ENCODE data around the gene NRF1.
A peak's percentile ranks its signal among the peaks of the same experiment; 100 is the strongest.
"Not testable (repeated sequence)": the region's sequence is repeated elsewhere in the genome, so short reads cannot be mapped to it uniquely, and the experiment has no call there.

NRF1 gene

GRCh38 chr7:129635300-129636029, 23.9 kb downstream of the NRF1 start:
- peak; percentile 92 for TF ChIP-seq CTCF (IDR thresholded peaks at IDR 0.05; ENCODE audit: insufficient read depth, low read length, poor library complexity, severe bottlenecking)
- no peak overlapping the region for H3K4me3 ChIP-seq (replicated peaks; ENCODE audit: low read depth, low read length)
- DNase-seq (ENCODE audit: extremely low read depth, insufficient read length) = no peak
- no peaks in the 10 kb centered on the region; the same call in 1 of the 2 replicates for H3K36me3 ChIP-seq (ENCODE audit: control insufficient read depth, insufficient read depth, low read length)
- no peaks in the 10 kb centered on the region for H3K27me3 ChIP-seq (replicated peaks; ENCODE audit: control insufficient read depth, insufficient read depth, low read length)

GRCh38 chr7:129636030-129636550, 24.6 kb downstream of the NRF1 start:
- H3K27me3 ChIP-seq (replicated peaks; ENCODE audit: control insufficient read depth, insufficient read depth, low read length); DNase-seq (ENCODE audit: extremely low read depth, insufficient read length); H3K4me3 ChIP-seq (replicated peaks; ENCODE audit: low read depth, low read length); H3K36me3 ChIP-seq (ENCODE audit: control insufficient read depth, insufficient read depth, low read length): not testable (repeated sequence)

- TF ChIP-seq CTCF (IDR thresholded peaks at IDR 0.05; ENCODE audit: insufficient read depth, low read length, poor library complexity, severe bottlenecking) = no peak
- no peak overlapping the region for H3K4me3 ChIP-seq (replicated peaks; ENCODE audit: low read depth, low read length)
- DNase-seq (ENCODE audit: extremely low read depth, insufficient read length) = peak; percentile 20
- no peaks in the 10 kb centered on the region for H3K27me3 ChIP-seq (replicated peaks; ENCODE audit: control insufficient read depth, insufficient read depth, low read length)
- H3K36me3 ChIP-seq (ENCODE audit: control insufficient read depth, insufficient read depth, low read length) = no peaks in the 10 kb centered on the region; the same call in 1 of the 2 replicates
Measured at GRCh38 chr7:129636641-129637040, 25.1 kb downstream of the NRF1 start.

- TF ChIP-seq CTCF (IDR thresholded peaks at IDR 0.05; ENCODE audit: insufficient read depth, low read length, poor library complexity, severe bottlenecking) = no peak
- H3K36me3 ChIP-seq (ENCODE audit: control insufficient read depth, insufficient read depth, low read length) = no peaks in the 10 kb centered on the region; the same call in 1 of the 2 replicates
- DNase-seq (ENCODE audit: extremely low read depth, insufficient read length) = no peak
- no peak overlapping the region for H3K4me3 ChIP-seq (replicated peaks; ENCODE audit: low read depth, low read length)
- H3K27me3 ChIP-seq (replicated peaks; ENCODE audit: control insufficient read depth, insufficient read depth, low read length) = no peaks in the 10 kb centered on the region
Measured at GRCh38 chr7:129640400-129640799, 28.9 kb downstream of the NRF1 start.

GRCh38 chr7:129642871-129643549, 31.5 kb downstream of the NRF1 start:
- no peak overlapping the region for H3K4me3 ChIP-seq (replicated peaks; ENCODE audit: low read depth, low read length)
- no peaks in the 10 kb centered on the region for H3K27me3 ChIP-seq (replicated peaks; ENCODE audit: control insufficient read depth, insufficient read depth, low read length)
- no peaks in the 10 kb centered on the region; the same call in 1 of the 2 replicates for H3K36me3 ChIP-seq (ENCODE audit: control insufficient read depth, insufficient read depth, low read length)
- DNase-seq (ENCODE audit: extremely low read depth, insufficient read length) = no peak
- TF ChIP-seq CTCF (IDR thresholded peaks at IDR 0.05; ENCODE audit: insufficient read depth, low read length, poor library complexity, severe bottlenecking) = no peak

GRCh38 chr7:129643550-129644170, 32.1 kb downstream of the NRF1 start:
- no peak for DNase-seq (ENCODE audit: extremely low read depth, insufficient read length)
- no peak for TF ChIP-seq CTCF (IDR thresholded peaks at IDR 0.05; ENCODE audit: insufficient read depth, low read length, poor library complexity, severe bottlenecking)
- no peak overlapping the region for H3K4me3 ChIP-seq (replicated peaks; ENCODE audit: low read depth, low read length)
- no peaks in the 10 kb centered on the region for H3K27me3 ChIP-seq (replicated peaks; ENCODE audit: control insufficient read depth, insufficient read depth, low read length)
- H3K36me3 ChIP-seq (ENCODE audit: control insufficient read depth, insufficient read depth, low read length) = no peaks in the 10 kb centered on the region; the same call in 1 of the 2 replicates
